GM12878 (cell line): ENCODE results near the gene SNX7. TPM values are rescaled to one million over a fixed set of nuclear protein-coding genes. Genes with fewer than 3 reads are reported as not detected.

ENCODE experiments used
- ATAC-seq: fragments of 200-7000 bp; cut with Tn5 transposase; 3 replicates; pipeline ENCODE4 v1.9.1; 2020; ENCODE audit warnings: mild to moderate bottlenecking, moderate library complexity
- BruUV-seq: library from RNA; stranded (reverse); fragments of 400-500 nt; replicated peaks from 2 replicates; lab custom pipeline; 2021; lab: Mats Ljungman, UMichigan
- CTCF ChIA-PET: fragments of 300-600 bp; sonication (Branson Sonifier 250); formaldehyde crosslinking; extraction: SDS; loops from one replicate; lab custom pipeline; 2021; ENCODE audit warnings: inconsistent platforms; lab: Yijun Ruan, JAX
- POLR2A ChIA-PET: fragments of 350-600 bp; formaldehyde crosslinking; extraction: SDS; loops from one replicate; lab custom pipeline; 2021; ENCODE audit warnings: inconsistent platforms; lab: Charles Lee
- RAD21 ChIA-PET: fragments of 300-600 bp; sonication (Branson Sonifier 250); formaldehyde crosslinking; loops from one replicate; lab custom pipeline; 2023; ENCODE audit warnings: antibody characterized with exemption; ENCODE audit not compliant: unreplicated experiment; lab: Charles Lee
- SMC1A ChIA-PET: fragments of 300-600 bp; sonication (Branson Sonifier 250); formaldehyde crosslinking; loops from one replicate; lab custom pipeline; 2023; ENCODE audit not compliant: unreplicated experiment, uncharacterized antibody; lab: Charles Lee
- DNase-seq: peaks from one replicate; pipeline ENCODE4 v3.0.0-alpha.2; 2011; ENCODE audit warnings: low read depth, low spot score
- FAIRE-seq: peaks from 3 replicates; lab custom pipeline; 2011; peaks lifted over from hg19 to GRCh38; lab: Jason Lieb, UNC
- H2AFZ ChIP-seq: 2 replicates; pipeline ENCODE4 v1.6.0; 2011; ENCODE audit warnings: low read depth, low read length, control low read depth; ENCODE audit not compliant: control insufficient read depth
- H3K27ac ChIP-seq: 2 replicates; pipeline ENCODE4 v1.5.1; 2011; ENCODE audit warnings: control low read depth; ENCODE audit not compliant: control insufficient read depth, insufficient read depth
- H3K27me3 ChIP-seq, 2 experiments: replicated peaks in 1 of 2; 2 replicates each; pipeline versions ENCODE4 v1.6.0 to v1.6.1; 2011; ENCODE audit warnings: low read length in 1 of 2; ENCODE audit not compliant: control insufficient read depth in 2 of 2, insufficient read depth in 2 of 2
- H3K36me3 ChIP-seq, 2 experiments: 2 replicates each; pipeline ENCODE4 v1.5.1; 2011; ENCODE audit warnings: low read length in 1 of 2; ENCODE audit not compliant: control insufficient read depth in 2 of 2, insufficient read depth in 2 of 2
- H3K4me1 ChIP-seq: 2 replicates; pipeline ENCODE4 v1.6.1; 2011; ENCODE audit warnings: mild to moderate bottlenecking, low read length, moderate library complexity, mixed read lengths; ENCODE audit not compliant: control insufficient read depth, insufficient read depth
- H3K4me2 ChIP-seq: 2 replicates; pipeline ENCODE4 v1.6.0; 2011; ENCODE audit warnings: control low read depth; ENCODE audit not compliant: control insufficient read depth, insufficient read depth
- H3K4me3 ChIP-seq: fragments of 200-600 bp; sonication (generic); 2 replicates; pipeline ENCODE4 v1.5.1; 2016
- H3K79me2 ChIP-seq: 2 replicates; pipeline ENCODE4 v1.6.0; 2011; ENCODE audit warnings: low read length; ENCODE audit not compliant: control insufficient read depth, insufficient read depth
- H3K9ac ChIP-seq: 2 replicates; pipeline ENCODE4 v1.8.0; 2011; ENCODE audit warnings: low read length, control low read depth, mixed read lengths; ENCODE audit not compliant: control insufficient read depth, insufficient read depth
- H3K9me3 ChIP-seq: replicated peaks from 3 replicates; pipeline ENCODE4 v1.5.1; 2011; ENCODE audit warnings: mild to moderate bottlenecking, low read length; ENCODE audit not compliant: control insufficient read depth, insufficient read depth
- H4K20me1 ChIP-seq: 2 replicates; pipeline ENCODE4 v1.6.0; 2011; ENCODE audit not compliant: control insufficient read depth, insufficient read depth
- HDAC6 ChIP-seq: fragments of 200-600 bp; sonication (generic); IDR thresholded peaks from one replicate; pipeline ENCODE4 v1.8.0; 2017; ENCODE audit warnings: antibody characterized with exemption; ENCODE audit not compliant: unreplicated experiment
- HDGF ChIP-seq: fragments of 450-650 bp; IDR thresholded peaks from 2 replicates; pipeline ENCODE4 v1.6.1; 2016; ENCODE audit warnings: antibody characterized with exemption
- MTA2 ChIP-seq: fragments of 450-650 bp; IDR thresholded peaks from 2 replicates; pipeline ENCODE4 v1.6.1; 2016; ENCODE audit warnings: low read depth, mild to moderate bottlenecking, moderate library complexity
- MXI1 ChIP-seq: fragments of 150-350 bp; IDR thresholded peaks from 2 replicates; pipeline ENCODE4 v1.6.1; 2011; ENCODE audit warnings: low read depth, mild to moderate bottlenecking, inconsistent platforms, low read length, improper control_type of control experiment
- POLR2AphosphoS2 ChIP-seq: IDR thresholded peaks from 2 replicates; pipeline ENCODE4 v1.6.1; 2011; ENCODE audit warnings: low read depth, mild to moderate bottlenecking, low read length, improper control_type of control experiment, moderate library complexity
- RAD51 ChIP-seq: fragments of 450-650 bp; IDR thresholded peaks from 2 replicates; pipeline ENCODE4 v1.6.1; 2016; ENCODE audit warnings: moderate library complexity, mild to moderate bottlenecking, inconsistent platforms
- RFX5 ChIP-seq: IDR thresholded peaks from 2 replicates; pipeline ENCODE4 v1.6.1; 2011; ENCODE audit warnings: low read depth, low read length, improper control_type of control experiment
- RUNX3 ChIP-seq: IDR thresholded peaks from 2 replicates; pipeline ENCODE4 v1.6.1; 2012; ENCODE audit warnings: low read length, inconsistent platforms
- SMARCA5 ChIP-seq: fragments of 450-650 bp; IDR thresholded peaks from 2 replicates; pipeline ENCODE4 v1.6.1; 2017; ENCODE audit warnings: mild to moderate bottlenecking
- WGBS: methylation state at CpG from one replicate; pipeline ENCODE4 v1.1.6; 2016; ENCODE audit warnings: low lambda C conversion rate; ENCODE audit not compliant: insufficient replicate concordance, insufficient coverage; ENCODE audit errors: missing lambda C conversion rate; 5-methylcytosine and 5-hydroxymethylcytosine counted together
- in situ Hi-C: fragments of 300-500 bp; cut with MboI; formaldehyde crosslinking; loops from 9 replicates; pipeline ENCODE4 v1.14.3; 2018; ENCODE audit warnings: mixed read lengths
- intact Hi-C: fragments of 100-400 bp; cut with micrococcal nuclease; formaldehyde crosslinking; loops from one replicate; pipeline ENCODE4 v1.14.2; 2022; ENCODE audit not compliant: unreplicated experiment
- polyA plus RNA-seq, 11 experiments: library from polyadenylated mRNA; depleted of rRNA in 4 of 11; unstranded in 6 of 11; stranded (reverse) in 5 of 11; fragments of >200 nt; fragmentation: Nextera tagmentation in 4 of 11; fragmentation: Illumina TruSeq in 1 of 11; extraction: Ambion mirVana in 4 of 11; extraction: Trizol in 1 of 11; gene quantifications; 1 replicate in 1 of 11; 2 replicates in 10 of 11; pipeline versions ENCODE4 v1.2.1 to v1.2.3, GENCODE V29; 2011 to 2016; ENCODE audit warnings: inconsistent platforms in 2 of 11, missing spikeins in 2 of 11, low read depth in 1 of 11
- total RNA-seq, 4 experiments: library from RNA; depleted of rRNA in 3 of 4; stranded (reverse); fragments of >200 nt in 3 of 4; fragmentation: Illumina TruSeq in 1 of 4; extraction: Trizol in 1 of 4; gene quantifications; 2 replicates each; pipeline versions ENCODE4 v1.2.1 to v1.2.3, GENCODE V29; 2013 to 2021

Gene SNX7
- total and polyA plus RNA-seq, 10 of the 15 experiments (the other 5 are each of a cell fraction or from before 2014, with no cell fraction given) = 0.23 to 0.82 (median 0.34) TPM

- Histone ChIP-seq H3K9ac (no peak overlapping the region), H3K9me3 (no peaks in the 10 kb centered on the region), H3K79me2 (no peaks in the 10 kb centered on the region), H2AFZ (no peak overlapping the region), H3K4me1 (no peaks in the 10 kb centered on the region), H4K20me1 (no peaks in the 10 kb centered on the region), H3K36me3 (no peaks in the 10 kb centered on the region), H3K4me3 (no peak overlapping the region), H3K4me2 (no peak overlapping the region), H3K27me3 (peaks cover 0 to 2% of the 10 kb centered on the region in 2 experiments; a peak in 1 of 4 replicates), H3K27ac (no peak overlapping the region)
- BruUV-seq = no TSS peak
- DNase-seq (no peak), ATAC-seq (no peak), FAIRE-seq (no peak)
- TF ChIP-seq SMARCA5 = no peak
- no peak for TF ChIP-seq POLR2AphosphoS2
- TF ChIP-seq RFX5 = no peak
- no peak for TF ChIP-seq MXI1
- TF ChIP-seq MTA2 = no peak
- TF ChIP-seq RUNX3 = no peak
- TF ChIP-seq RAD51 = no peak
- TF ChIP-seq HDGF = no peak
- no peak for TF ChIP-seq HDAC6
- WGBS = 2% methylated on average over 2 of the region's 2 CpGs
- ChIA-PET CTCF (no interaction called here), SMC1A (no interaction called here), POLR2A (no interaction called here), RAD21 (no interaction called here)
- intact Hi-C loops (no loop called here), in situ Hi-C loops (loop anchor here (25.0 kb wide), 1 partner anchor 690 kb away; no protein-coding TSS in a partner anchor)
These were observed 136.0 kb downstream of the SNX7 start for GRCh38 chr1:98797506-98797905.
